Measurements from ENCODE around the gene KCNMA1.

KCNMA1 gene

GRCh38 chr10:76916536-76916935, 721.1 kb downstream of the KCNMA1 start:
- H3K4me2 ChIP-seq (ENCODE audit: low read length) = no peak overlapping the region
- no peaks in the 10 kb centered on the region for H3K9me3 ChIP-seq (replicated peaks; ENCODE audit: low read length)
- H3K36me3 ChIP-seq (ENCODE audit: insufficient read depth, low read length) = no peaks in the 10 kb centered on the region
- H3K27me3 ChIP-seq (ENCODE audit: control insufficient read depth, insufficient read depth, low read length) = no peaks in the 10 kb centered on the region
- H3K9ac ChIP-seq (ENCODE audit: low read depth, low read length) = no peak overlapping the region
- no peaks in the 10 kb centered on the region for H3K4me1 ChIP-seq (ENCODE audit: control insufficient read depth, insufficient read depth, low read length)
- H3K4me3 ChIP-seq (ENCODE audit: low read length) = no peak overlapping the region

GRCh38 chr10:76915316-76915715, 722.3 kb downstream of the KCNMA1 start:
- H3K27me3 ChIP-seq (ENCODE audit: control insufficient read depth, insufficient read depth, low read length) = no peaks in the 10 kb centered on the region
- H3K4me3 ChIP-seq (ENCODE audit: low read length) = no peak overlapping the region
- no peaks in the 10 kb centered on the region for H3K4me1 ChIP-seq (ENCODE audit: control insufficient read depth, insufficient read depth, low read length)
- no peak overlapping the region for H3K9ac ChIP-seq (ENCODE audit: low read depth, low read length)
- H3K9me3 ChIP-seq (replicated peaks; ENCODE audit: low read length) = no peaks in the 10 kb centered on the region
- no peaks in the 10 kb centered on the region for H3K36me3 ChIP-seq (ENCODE audit: insufficient read depth, low read length)
- no peak overlapping the region for H3K4me2 ChIP-seq (ENCODE audit: low read length)

GRCh38 chr10:76911184-76911583, 726.4 kb downstream of the KCNMA1 start:
- Histone ChIP-seq H3K27me3 (ENCODE audit: control insufficient read depth, insufficient read depth, low read length) (no peaks in the 10 kb centered on the region), H3K36me3 (ENCODE audit: insufficient read depth, low read length) (no peaks in the 10 kb centered on the region), H3K9me3 (replicated peaks; ENCODE audit: low read length) (no peaks in the 10 kb centered on the region), H3K4me2 (ENCODE audit: low read length) (no peak overlapping the region), H3K9ac (ENCODE audit: low read depth, low read length) (no peak overlapping the region), H3K4me1 (ENCODE audit: control insufficient read depth, insufficient read depth, low read length) (no peaks in the 10 kb centered on the region), H3K4me3 (ENCODE audit: low read length) (no peak overlapping the region)

- no peaks in the 10 kb centered on the region for H3K9me3 ChIP-seq (replicated peaks; ENCODE audit: low read length)
- H3K27me3 ChIP-seq (ENCODE audit: control insufficient read depth, insufficient read depth, low read length) = no peaks in the 10 kb centered on the region
- H3K4me2 ChIP-seq (ENCODE audit: low read length) = no peak overlapping the region
- H3K4me1 ChIP-seq (ENCODE audit: control insufficient read depth, insufficient read depth, low read length) = no peaks in the 10 kb centered on the region
- H3K36me3 ChIP-seq (ENCODE audit: insufficient read depth, low read length) = no peaks in the 10 kb centered on the region
- no peak overlapping the region for H3K9ac ChIP-seq (ENCODE audit: low read depth, low read length)
- no peak overlapping the region for H3K4me3 ChIP-seq (ENCODE audit: low read length)
Measured at GRCh38 chr10:76910184-76910962, 727.2 kb downstream of the KCNMA1 start.

GRCh38 chr10:76906256-76906655, 731.4 kb downstream of the KCNMA1 start:
- no peak overlapping the region for H3K4me3 ChIP-seq (ENCODE audit: low read length)
- no peaks in the 10 kb centered on the region for H3K36me3 ChIP-seq (ENCODE audit: insufficient read depth, low read length)
- H3K9ac ChIP-seq (ENCODE audit: low read depth, low read length) = no peak overlapping the region
- H3K27me3 ChIP-seq (ENCODE audit: control insufficient read depth, insufficient read depth, low read length) = no peaks in the 10 kb centered on the region
- no peaks in the 10 kb centered on the region for H3K4me1 ChIP-seq (ENCODE audit: control insufficient read depth, insufficient read depth, low read length)
- H3K9me3 ChIP-seq (replicated peaks; ENCODE audit: low read length) = no peaks in the 10 kb centered on the region
- H3K4me2 ChIP-seq (ENCODE audit: low read length) = no peak overlapping the region

- H3K9me3 ChIP-seq (replicated peaks; ENCODE audit: low read length) = no peaks in the 10 kb centered on the region
- H3K27me3 ChIP-seq (ENCODE audit: control insufficient read depth, insufficient read depth, low read length) = no peaks in the 10 kb centered on the region
- no peaks in the 10 kb centered on the region for H3K36me3 ChIP-seq (ENCODE audit: insufficient read depth, low read length)
- no peak overlapping the region for H3K4me3 ChIP-seq (ENCODE audit: low read length)
- H3K4me2 ChIP-seq (ENCODE audit: low read length) = no peak overlapping the region
- H3K9ac ChIP-seq (ENCODE audit: low read depth, low read length) = no peak overlapping the region
- no peaks in the 10 kb centered on the region for H3K4me1 ChIP-seq (ENCODE audit: control insufficient read depth, insufficient read depth, low read length)
Measured at GRCh38 chr10:76905251-76905650, 732.4 kb downstream of the KCNMA1 start.

- no peak overlapping the region for H3K9ac ChIP-seq (ENCODE audit: low read depth, low read length)
Measured at GRCh38 chr10:76903387-76903945, 734.1 kb downstream of the KCNMA1 start.

GRCh38 chr10:76902949-76903348, 734.7 kb downstream of the KCNMA1 start:
- no peaks in the 10 kb centered on the region for H3K4me1 ChIP-seq (ENCODE audit: control insufficient read depth, insufficient read depth, low read length)
- H3K9me3 ChIP-seq (replicated peaks; ENCODE audit: low read length) = no peaks in the 10 kb centered on the region
- H3K9ac ChIP-seq (ENCODE audit: low read depth, low read length) = no peak overlapping the region

More at GRCh38 chr10:76903387-76903945, 734.1 kb downstream of the KCNMA1 start:
- Histone ChIP-seq H3K36me3 (ENCODE audit: insufficient read depth, low read length) (no peaks in the 10 kb centered on the region), H3K4me2 (ENCODE audit: low read length) (no peak overlapping the region), H3K4me3 (ENCODE audit: low read length) (no peak overlapping the region), H3K9me3 (replicated peaks; ENCODE audit: low read length) (no peaks in the 10 kb centered on the region), H3K27me3 (ENCODE audit: control insufficient read depth, insufficient read depth, low read length) (no peaks in the 10 kb centered on the region), H3K4me1 (ENCODE audit: control insufficient read depth, insufficient read depth, low read length) (no peaks in the 10 kb centered on the region)

GRCh38 chr10:76901701-76902100, 735.9 kb downstream of the KCNMA1 start:
- H3K9ac ChIP-seq (ENCODE audit: low read depth, low read length) = no peak overlapping the region
- no peak overlapping the region for H3K4me3 ChIP-seq (ENCODE audit: low read length)
- no peak overlapping the region for H3K4me2 ChIP-seq (ENCODE audit: low read length)
- H3K4me1 ChIP-seq (ENCODE audit: control insufficient read depth, insufficient read depth, low read length) = no peaks in the 10 kb centered on the region
- H3K36me3 ChIP-seq (ENCODE audit: insufficient read depth, low read length) = no peaks in the 10 kb centered on the region
- no peaks in the 10 kb centered on the region for H3K27me3 ChIP-seq (ENCODE audit: control insufficient read depth, insufficient read depth, low read length)
- H3K9me3 ChIP-seq (replicated peaks; ENCODE audit: low read length) = no peaks in the 10 kb centered on the region

More at GRCh38 chr10:76902949-76903348, 734.7 kb downstream of the KCNMA1 start:
- Histone ChIP-seq H3K36me3 (ENCODE audit: insufficient read depth, low read length) (no peaks in the 10 kb centered on the region), H3K4me2 (ENCODE audit: low read length) (no peak overlapping the region), H3K4me3 (ENCODE audit: low read length) (no peak overlapping the region), H3K27me3 (ENCODE audit: control insufficient read depth, insufficient read depth, low read length) (no peaks in the 10 kb centered on the region)

GRCh38 chr10:76899490-76899889, 738.1 kb downstream of the KCNMA1 start:
- H3K27me3 ChIP-seq (ENCODE audit: control insufficient read depth, insufficient read depth, low read length) = no peaks in the 10 kb centered on the region
- no peaks in the 10 kb centered on the region for H3K4me1 ChIP-seq (ENCODE audit: control insufficient read depth, insufficient read depth, low read length)
- no peak overlapping the region for H3K4me2 ChIP-seq (ENCODE audit: low read length)

GRCh38 chr10:76892766-76893479, 744.7 kb downstream of the KCNMA1 start:
- Histone ChIP-seq H3K36me3 (ENCODE audit: insufficient read depth, low read length) (no peaks in the 10 kb centered on the region), H3K9me3 (replicated peaks; ENCODE audit: low read length) (no peaks in the 10 kb centered on the region), H3K9ac (ENCODE audit: low read depth, low read length) (no peak overlapping the region), H3K27me3 (ENCODE audit: control insufficient read depth, insufficient read depth, low read length) (no peaks in the 10 kb centered on the region), H3K4me1 (ENCODE audit: control insufficient read depth, insufficient read depth, low read length) (no peaks in the 10 kb centered on the region), H3K4me2 (ENCODE audit: low read length) (no peak overlapping the region), H3K4me3 (ENCODE audit: low read length) (no peak overlapping the region)

More at GRCh38 chr10:76899490-76899889, 738.1 kb downstream of the KCNMA1 start:
- Histone ChIP-seq H3K36me3 (ENCODE audit: insufficient read depth, low read length) (no peaks in the 10 kb centered on the region), H3K4me3 (ENCODE audit: low read length) (no peak overlapping the region), H3K9me3 (replicated peaks; ENCODE audit: low read length) (no peaks in the 10 kb centered on the region), H3K9ac (ENCODE audit: low read depth, low read length) (no peak overlapping the region)

All from skeletal muscle satellite cell (primary cell).